Stimulated activated CD4-positive, alpha-beta T cell treated with anti-CD3 and anti-CD28 coated beads, Interleukin-1b, Interleukin-23, amount 100 ng/mL, for 1 hour (primary cell): ENCODE data around the gene GYG1.

Experiments used
- DNase-seq, 2 donors: peaks; one replicate each; pipeline ENCODE4 v3.0.0-alpha.2; 2020; ENCODE audit warnings: low read depth in 2 of 2

The GYG1 gene

GRCh38 chr3:149016669-149017541 lies 25.6 kb downstream of the GYG1 start:
- no peak for DNase-seq

- DNase-seq, result no peak
Observed at GRCh38 chr3:149018247-149018646, 26.9 kb downstream of the GYG1 start.

- no peak for DNase-seq
Observed at GRCh38 chr3:149019580-149019979, 28.2 kb downstream of the GYG1 start.

- DNase-seq, result no peak
Observed at GRCh38 chr3:149020196-149020838, 29.0 kb downstream of the GYG1 start.

- no peak for DNase-seq
Observed at GRCh38 chr3:149020839-149021252, 29.5 kb downstream of the GYG1 start.

GRCh38 chr3:149021830-149022229 lies 30.5 kb downstream of the GYG1 start:
- no peak for DNase-seq

- DNase-seq, result no peak
Observed at GRCh38 chr3:149023951-149024350, 32.6 kb downstream of the GYG1 start.

GRCh38 chr3:149026718-149027117 lies 35.4 kb downstream of the GYG1 start:
- DNase-seq, result no peak

- no peak for DNase-seq
Observed at GRCh38 chr3:149031096-149031495, 39.8 kb downstream of the GYG1 start.

GRCh38 chr3:149037684-149038083 lies 46.3 kb downstream of the GYG1 start:
- DNase-seq, result no peak

GRCh38 chr3:149038322-149038721 lies 47.0 kb downstream of the GYG1 start:
- DNase-seq, result no peak

GRCh38 chr3:149042789-149043386 lies 51.5 kb downstream of the GYG1 start:
- no peak for DNase-seq

- no peak for DNase-seq
Observed at GRCh38 chr3:149044339-149045083, 53.2 kb downstream of the GYG1 start.

GRCh38 chr3:149055575-149055974 lies 64.2 kb downstream of the GYG1 start:
- no peak for DNase-seq

- DNase-seq, result no peak
Observed at GRCh38 chr3:149058198-149058597, 66.9 kb downstream of the GYG1 start.

- no peak for DNase-seq
Observed at GRCh38 chr3:149058602-149059001, 67.3 kb downstream of the GYG1 start.

- DNase-seq, result no peak
Observed at GRCh38 chr3:149061776-149062175, 70.4 kb downstream of the GYG1 start.

GRCh38 chr3:149067883-149068282 lies 76.5 kb downstream of the GYG1 start:
- no peak for DNase-seq
